ENCODE measurements around the gene WDR77. TPM values are rescaled to one million over a fixed set of nuclear protein-coding genes. Genes with fewer than 3 reads are reported as not detected.

Gene WDR77
- polyA plus RNA-seq, 10 donors, result 34.1 to 43.6 (median 38.4) TPM

DNA sequence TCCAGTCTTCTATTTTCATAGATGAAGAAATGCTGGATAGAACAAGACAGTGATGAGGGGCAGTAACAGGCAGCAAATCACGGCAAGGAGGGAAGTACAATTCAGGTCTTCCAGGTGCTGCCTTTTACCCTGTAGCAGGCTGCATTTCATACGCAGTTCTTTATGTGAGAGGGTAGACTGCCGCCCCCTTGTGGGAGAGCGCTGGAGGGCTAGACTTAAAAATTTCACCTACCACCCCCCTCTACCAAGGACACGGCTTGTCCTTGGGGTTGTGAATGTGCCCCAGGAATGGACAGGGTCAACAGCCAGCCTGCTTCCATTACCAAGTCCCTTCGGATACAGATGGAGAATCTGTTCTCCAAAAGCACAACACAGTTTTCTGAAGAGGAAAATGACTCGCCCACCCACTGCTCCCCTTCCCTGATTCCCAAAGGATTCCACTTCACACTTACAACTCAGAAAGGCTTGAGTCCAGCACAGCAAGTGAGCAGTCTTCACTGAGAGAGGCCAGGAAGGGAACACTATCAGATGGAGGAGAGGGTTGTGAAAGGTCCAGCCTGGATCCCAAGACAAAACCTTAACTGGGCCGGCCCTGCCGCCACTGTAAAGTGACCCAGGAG is 7.4 kb downstream of the WDR77 start:
- no peak for DNase-seq

DNA sequence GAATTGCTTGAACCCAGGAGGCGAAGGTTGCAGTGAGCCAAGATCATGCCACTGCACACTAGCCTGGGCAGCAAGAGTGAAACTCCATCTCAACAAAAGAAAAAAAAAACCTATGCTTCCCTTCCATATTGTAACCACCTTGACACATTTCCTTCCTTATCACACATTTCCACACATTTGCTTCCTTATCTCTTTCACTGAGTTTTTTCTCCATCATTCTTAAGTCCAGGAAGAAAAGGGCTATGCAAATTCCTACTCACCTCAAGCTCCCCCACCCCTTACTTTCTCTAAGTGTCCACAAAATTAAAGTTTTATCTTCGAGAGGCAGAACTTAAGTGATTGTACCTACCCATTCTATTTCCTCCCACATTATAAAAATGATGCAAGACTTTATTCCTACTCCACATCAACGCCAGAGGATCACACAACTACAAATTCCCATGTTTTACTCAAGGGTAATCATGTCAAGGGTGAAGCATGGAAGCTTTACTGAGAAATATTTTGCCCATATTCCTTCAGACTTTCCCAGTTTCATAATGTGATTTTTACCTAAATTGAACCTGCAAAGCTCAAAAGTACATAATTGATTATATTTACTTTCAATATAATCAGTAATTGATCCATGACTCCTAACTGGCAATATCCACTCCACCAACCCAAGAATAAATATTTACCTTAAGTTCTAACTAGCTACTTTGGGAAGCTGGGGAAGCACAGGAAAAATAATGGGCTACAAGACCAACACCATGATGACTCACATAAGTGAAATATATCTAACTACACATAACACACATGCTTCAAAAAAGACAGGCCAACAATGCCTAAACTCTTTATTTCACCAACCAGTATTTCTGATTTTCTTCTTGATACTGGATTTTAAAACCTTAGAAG is 9.3 kb downstream of the WDR77 start:
- DNase-seq, result no peak

DNA sequence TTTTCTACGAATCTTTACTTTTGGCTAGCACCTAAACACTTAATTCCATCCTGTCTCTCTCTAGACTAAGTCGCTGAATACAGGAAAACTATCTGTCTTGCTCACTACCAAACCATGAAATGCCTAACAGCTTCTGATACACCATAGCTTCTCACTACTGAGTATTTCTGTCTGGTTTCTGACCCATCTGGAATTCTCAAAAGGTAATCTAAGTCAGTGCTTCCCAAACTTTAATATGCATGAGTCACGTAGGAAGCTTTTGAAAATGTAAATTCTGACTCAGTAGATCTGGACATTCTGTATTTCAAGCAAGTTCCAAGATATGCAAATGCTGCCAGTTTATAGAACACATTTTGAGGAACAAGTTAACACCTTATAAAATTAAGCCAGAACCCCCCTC is 12.3 kb downstream of the WDR77 start:
- no peak for DNase-seq

DNA sequence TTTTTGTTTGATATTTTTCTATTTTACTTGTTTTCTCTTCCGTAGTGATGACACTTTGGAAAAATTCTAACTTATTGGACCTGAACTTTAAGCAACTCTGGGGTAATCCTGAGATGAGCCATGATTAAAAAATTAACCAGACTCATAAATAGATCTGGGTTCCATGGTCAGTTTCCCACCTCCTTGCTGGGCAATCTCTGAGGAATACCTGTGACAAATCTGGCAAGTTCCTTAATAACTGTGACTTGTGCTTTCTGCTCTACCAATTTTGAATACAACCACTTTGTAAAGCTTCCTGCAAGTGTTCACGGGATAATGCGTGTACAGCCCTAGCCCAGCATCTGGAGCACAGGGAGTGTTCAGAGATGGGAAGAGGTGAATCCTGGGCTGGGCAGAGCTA is 24.8 kb downstream of the WDR77 start:
- no peak for DNase-seq

DNA sequence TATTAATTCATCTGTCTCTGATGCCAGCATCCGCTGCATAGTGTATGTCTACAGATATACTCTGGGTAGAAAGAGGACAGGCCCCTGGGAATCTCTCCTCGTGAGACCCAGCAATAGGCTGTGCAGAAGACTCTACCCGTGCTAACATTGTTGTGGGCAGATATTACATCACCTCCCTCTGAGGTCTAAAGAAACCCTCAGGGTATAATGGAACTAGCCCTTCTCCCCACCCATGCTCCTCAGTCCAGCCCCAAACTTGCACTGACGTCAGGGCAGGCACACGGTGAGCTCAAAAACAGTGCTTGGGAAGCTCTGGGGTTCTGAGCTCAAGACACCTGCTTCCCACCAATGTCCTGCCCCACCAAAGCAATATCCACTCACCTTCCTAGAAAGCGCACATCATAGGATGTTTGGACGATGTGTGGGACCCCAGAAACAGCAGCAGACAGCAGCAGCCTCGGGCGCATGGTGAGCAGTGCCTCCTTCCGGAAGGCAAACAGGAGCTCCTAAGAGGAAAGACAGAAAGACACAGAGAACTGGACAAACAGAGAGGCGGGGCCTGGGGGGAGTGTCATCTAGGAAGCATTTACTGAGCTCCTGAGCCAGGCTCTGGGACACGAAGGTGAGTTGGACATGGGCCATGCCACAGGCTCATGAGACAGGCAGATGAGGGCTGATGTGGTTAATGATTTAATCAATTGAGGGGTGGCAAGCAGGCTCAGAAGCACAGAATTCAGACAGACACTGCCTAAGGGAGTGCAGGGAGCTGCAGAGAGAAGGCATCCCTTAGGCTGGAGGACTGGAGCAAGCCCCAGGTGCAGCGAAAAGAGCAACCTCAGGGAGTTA is 26.3 kb downstream of the WDR77 start:
- no peak for DNase-seq

DNA sequence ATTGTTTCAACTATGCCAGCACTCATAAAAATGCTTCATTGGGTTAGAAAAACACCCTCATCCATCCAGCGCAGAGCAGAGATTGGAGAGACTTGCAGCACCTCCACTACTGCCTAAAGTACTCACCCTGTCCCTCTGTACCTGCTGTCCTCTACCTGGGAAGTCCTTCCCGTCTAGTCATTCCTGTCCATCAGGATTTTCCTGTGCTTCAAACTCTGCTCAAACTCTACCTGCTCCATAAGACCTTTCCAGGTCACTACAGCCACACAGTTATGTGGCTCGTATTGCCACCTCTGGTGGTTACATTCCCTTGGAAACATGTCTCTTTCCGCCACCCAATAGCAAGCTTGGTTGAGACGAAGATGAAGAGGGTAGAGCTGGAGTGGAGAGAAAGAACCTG is 28.7 kb downstream of the WDR77 start:
- no peak for DNase-seq

DNA sequence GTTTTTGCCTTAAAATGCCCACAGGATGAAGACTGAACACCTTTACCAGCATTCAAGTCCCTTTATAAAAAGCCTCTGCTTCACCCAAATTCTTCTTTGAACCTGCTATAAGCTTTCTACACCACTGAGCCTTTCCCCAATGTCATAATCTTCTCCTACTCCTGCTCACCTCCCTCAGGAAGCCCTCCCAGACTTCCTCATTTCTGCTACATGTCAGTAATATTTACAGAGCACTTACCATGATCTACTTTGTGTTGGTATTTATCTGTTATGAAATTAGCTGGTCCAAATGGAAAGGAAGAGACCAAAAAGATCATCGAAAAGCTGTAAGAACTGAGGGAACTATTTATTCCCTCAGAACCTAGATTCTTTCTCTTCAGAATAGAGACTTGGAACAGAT is 30.0 kb downstream of the WDR77 start:
- DNase-seq, result no peak

DNA sequence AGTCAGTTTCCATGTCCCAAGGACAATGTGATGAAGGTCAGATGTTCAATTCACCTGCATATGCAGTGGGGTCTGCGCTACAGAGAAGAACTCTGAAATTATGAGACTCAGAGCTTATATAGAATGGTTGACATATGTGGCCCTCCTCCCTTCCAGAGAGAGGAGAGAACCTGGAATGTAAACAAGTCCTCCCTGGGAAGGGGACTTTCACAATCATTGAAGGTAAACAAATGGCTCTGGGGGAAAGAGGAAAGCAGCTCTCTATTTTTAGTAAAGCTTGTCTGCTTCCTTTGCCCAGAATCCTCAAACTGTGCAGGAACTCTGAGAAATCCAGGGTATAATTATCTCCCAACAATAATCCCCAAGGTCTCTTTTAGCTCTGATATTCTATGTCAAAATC is 31.3 kb downstream of the WDR77 start:
- DNase-seq, result no peak

DNA sequence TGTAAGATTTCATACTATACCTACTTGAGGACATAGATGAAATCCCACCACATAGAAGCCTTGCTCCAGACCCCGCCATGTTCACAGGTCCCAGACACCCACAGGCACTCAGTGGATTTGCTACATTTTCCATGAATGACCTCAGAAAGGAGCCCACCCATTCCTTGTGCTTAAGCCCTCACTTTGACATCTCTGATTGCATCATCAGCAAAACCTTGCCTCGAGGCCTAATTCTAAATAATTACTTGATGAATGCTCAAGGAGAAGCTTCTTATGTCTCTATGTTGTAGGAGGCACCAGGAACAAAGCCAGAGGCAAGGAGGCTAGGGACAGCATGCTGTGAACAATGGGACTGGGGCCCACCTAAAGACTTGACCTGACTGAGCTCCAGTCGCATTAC is 33.6 kb downstream of the WDR77 start:
- no peak for DNase-seq

DNA sequence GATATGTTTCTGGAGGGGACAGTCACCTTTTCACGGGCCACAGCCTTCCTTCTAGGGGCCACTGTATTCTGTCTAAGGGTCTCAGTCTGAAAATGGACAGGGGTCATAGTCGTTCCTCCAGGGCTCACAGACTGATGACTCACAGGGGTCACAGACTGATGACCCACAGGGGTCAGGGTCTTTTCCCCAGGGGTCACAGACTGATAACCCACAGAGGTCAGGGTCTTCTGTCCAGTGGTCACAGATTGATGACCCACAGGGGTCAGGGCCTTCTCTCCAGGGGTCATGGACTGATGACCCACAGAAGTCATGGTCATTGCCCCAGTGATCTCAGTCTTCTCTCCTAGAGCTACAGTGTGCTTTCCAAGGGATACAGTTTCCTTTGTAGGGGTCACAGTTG is 34.3 kb downstream of the WDR77 start:
- no peak for DNase-seq

DNA sequence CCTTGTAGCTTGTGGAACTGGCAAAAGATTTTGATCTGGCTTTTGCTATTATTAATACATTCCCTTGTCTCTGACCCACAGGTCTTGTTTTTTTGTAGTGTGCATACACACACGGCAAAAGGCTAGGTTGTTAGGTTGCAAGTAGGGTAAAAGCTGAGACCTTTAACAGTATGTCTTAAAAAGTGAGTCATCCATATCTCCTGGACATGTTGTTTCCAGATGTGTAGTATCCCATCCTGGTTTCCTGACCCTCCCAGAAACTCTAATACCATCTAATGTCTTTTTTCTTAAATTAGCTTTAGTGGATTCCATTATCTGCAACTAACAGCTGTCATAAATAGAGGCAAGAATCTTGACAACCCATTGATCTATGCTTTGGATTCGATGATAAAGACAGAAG is 36.2 kb downstream of the WDR77 start:
- DNase-seq, result no peak

DNA sequence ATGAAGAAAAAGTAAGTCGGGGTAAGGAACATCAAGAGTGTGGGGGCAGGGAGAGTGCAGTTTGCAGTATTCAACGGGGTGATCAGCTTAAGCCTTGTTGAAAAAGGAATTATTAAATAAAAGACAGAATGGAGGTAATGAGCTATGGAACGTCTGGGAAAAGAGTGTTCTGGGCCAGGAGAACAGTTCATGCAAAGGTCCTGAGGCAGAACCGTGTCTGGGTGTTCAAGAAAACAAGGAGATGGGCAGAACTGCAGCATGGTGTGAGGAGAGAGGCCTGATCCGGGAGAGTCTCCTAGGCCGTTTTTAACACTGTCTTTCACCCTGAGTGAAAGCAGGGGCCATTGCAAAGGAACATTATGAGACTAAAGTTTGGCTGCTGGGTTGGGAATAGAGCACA is 41.8 kb downstream of the WDR77 start:
- DNase-seq, result no peak

DNA sequence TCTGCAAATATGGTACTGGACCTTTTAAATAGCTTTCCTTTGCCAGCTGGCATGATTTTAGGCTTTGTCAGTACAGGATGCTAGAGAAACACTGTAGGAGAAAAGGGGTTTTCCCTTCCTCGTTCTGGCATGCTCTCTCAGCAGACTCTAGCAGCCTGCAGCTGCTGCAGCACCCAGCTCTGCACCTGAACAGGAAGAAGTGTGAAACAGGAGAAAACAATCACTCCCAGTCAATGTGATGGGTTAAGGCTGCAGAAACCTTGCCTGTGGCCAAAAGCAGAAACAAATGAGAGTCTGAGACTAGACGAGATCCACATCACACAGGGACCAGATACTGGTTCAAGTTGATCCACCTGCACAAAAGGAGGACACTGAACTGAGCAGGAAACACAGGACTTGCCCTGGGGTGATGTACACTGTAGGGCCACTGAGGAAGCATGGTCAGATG is 42.7 kb downstream of the WDR77 start:
- peak; percentile 15 to 63 (median 49) for DNase-seq

DNA sequence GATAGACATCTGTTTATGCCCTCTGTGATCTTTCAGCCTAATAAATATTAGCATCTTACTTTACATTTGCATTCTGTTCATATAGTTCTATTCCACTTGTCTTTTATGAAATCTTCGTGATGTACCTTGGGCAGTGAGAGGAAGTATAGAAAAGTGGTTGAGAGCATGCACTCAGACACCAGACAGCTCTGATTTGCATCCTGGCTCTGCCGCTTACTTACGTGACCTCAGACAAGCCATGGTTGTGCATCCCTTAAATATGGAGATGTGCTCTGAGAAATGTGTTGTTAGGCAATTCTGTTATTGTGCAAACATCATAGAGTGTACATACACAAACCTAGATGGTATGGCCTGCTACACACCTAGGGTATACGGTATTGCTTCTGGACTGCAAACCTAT is 44.5 kb downstream of the WDR77 start:
- DNase-seq, result no peak

DNA sequence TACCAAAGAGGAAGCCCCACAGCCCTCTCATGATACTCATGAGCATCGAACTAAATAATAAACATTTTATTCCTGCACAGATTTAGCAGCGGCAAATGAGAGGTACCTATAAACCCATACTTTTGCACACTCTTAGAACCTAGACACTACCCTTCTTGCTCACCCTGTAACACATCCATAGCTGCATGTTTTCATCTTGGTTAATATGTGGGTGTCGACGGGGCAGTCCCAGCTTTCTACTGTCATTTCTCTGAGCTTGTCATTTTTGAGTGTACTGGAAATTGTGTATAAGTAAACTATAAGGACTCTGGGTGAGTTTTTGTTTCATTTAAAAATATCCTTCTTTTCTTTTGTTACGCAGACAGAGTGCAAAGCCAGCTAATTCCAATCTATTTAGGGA is 47.0 kb downstream of the WDR77 start:
- DNase-seq, result no peak

DNA sequence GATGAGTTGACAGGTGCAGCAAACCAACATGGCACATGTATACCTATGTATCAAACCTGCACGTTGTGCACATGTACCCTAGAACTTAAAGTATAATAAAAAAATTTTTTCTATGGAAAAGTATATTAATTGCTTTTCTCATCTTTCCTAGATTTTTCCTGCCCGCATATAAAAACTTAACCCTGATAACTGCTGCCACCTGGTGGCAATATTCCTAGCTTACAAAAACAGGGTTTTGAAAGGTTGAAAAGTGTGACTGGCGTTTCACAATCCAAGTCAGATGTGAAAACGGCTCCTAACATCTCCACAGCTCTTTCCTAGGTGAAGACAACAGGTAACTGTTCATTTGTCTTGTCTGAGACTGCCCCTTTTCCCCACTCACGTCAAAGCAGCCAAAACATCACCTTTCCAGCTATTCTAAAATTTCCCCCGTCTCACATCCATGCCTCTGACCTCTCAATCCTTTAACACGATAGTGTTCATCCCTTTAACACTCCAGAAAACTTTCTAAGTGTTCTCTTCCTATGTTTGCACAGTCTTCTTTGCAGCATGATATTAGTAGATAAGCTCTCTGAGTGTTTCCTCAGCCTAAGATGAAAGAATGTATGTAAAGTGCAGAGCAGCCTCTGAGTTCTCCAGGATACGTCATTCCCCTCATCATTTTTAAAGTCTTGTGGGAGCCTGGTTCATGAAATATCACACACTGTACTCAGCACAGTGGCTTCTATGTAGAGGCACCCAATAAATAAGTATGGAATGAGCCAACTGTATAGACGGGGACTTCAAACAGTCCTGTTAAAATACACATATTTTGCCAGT is 49.1 kb downstream of the WDR77 start:
- DNase-seq, result peak; percentile 19 to 52 (median 42)

DNA sequence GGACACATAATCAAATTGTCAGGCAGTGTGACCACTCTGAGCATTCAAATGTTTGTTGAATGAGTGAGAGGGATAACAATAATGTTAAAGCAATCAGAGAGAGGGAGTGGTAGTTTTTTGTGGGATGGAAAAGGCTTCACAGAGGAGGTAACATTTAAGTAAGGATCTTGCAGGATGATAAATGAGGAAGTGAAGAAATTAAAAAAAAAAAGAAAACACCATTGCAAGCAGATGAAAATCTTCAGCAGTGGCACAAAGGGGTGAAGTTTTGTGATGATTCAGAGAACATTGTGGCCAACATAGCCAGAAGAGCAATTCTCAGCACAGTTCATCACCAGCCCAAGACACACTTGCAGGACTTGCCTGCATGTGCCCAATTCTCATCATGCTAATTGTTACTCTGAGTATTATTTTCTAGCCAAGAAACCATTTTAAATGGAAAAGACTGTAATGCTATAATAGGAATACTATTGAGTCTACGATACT is 56.6 kb downstream of the WDR77 start:
- no peak for DNase-seq

DNA sequence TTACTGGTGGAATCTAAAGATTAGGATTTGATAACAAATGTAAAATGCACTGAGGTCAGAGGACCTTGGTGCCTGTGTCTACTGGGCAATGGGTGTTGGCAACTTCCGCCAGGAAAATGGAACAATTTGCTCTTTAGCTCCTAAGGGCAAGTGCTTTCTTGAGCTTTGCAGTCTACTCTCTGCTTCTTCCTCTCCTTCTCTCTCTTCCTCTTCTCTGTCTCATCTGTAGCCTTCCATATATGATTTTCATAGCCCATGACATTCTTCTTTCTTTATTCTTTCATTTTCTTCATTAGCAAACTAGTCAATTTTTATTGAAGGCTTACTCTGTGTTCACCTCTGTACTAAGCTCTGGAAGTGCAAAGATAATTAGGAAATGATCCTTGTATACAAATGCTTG is 57.0 kb downstream of the WDR77 start:
- DNase-seq, result no peak

Measured in muscle of back (tissue), 11 donors.